HCT116 (cell line): ENCODE measurements around the gene PLPPR3. TPM values are rescaled to one million over a fixed set of nuclear protein-coding genes. Genes with fewer than 3 reads are reported as not detected.

Source experiments
- ATAC-seq: fragments of 200-7000 bp; cut with Tn5 transposase; 2 replicates; pipeline ENCODE4 v1.9.1; 2020; ENCODE audit warnings: mild to moderate bottlenecking, moderate library complexity
- BruUV-seq: library from RNA; stranded (reverse); fragments of 400-500 nt; replicated peaks from 2 replicates; lab custom pipeline; 2021; lab: Mats Ljungman, UMichigan
- CTCF ChIA-PET: fragments of 300-600 bp; sonication (Branson Sonifier 250); formaldehyde crosslinking; loops from one replicate; lab custom pipeline; 2021; ENCODE audit warnings: antibody characterized with exemption; lab: Charles Lee
- POLR2A ChIA-PET: fragments of 300-600, 350-600 bp; sonication (Branson Sonifier 250); formaldehyde crosslinking; loops from one replicate; lab custom pipeline; 2021; ENCODE audit warnings: antibody characterized with exemption; lab: Charles Lee
- RAD21 ChIA-PET, 2 experiments: fragments of 300-600 bp; sonication (Branson Sonifier 250); formaldehyde crosslinking; loops; one replicate each; lab custom pipeline; 2023; ENCODE audit warnings: low total read pairs in 2 of 2; ENCODE audit not compliant: uncharacterized antibody in 2 of 2, unreplicated experiment in 2 of 2, low non-redundant PET in 1 of 2; lab: Charles Lee
- DNase-seq: peaks from one replicate; pipeline ENCODE4 v3.0.0-alpha.2; 2010; ENCODE audit warnings: low read depth, low spot score
- H2AFZ ChIP-seq: fragments of 200-600 bp; shearing (Covaris generic), sonication (generic); 2 replicates; pipeline ENCODE4 v1.6.1; 2017; ENCODE audit warnings: low read depth, mixed run types, mixed read lengths, antibody characterized with exemption, low read length; ENCODE audit not compliant: poor library complexity, severe bottlenecking
- H3K27ac ChIP-seq: 2 replicates; pipeline ENCODE4 v1.5.1; 2012; ENCODE audit warnings: low read depth, low read length
- H3K27me3 ChIP-seq: fragments of 200-600 bp; sonication (generic); 2 replicates; pipeline ENCODE4 v1.6.1; 2016; ENCODE audit warnings: mixed run types, low read length, mixed read lengths; ENCODE audit not compliant: insufficient read depth
- H3K36me3 ChIP-seq, 2 experiments: fragments of 200-500 bp in 1 of 2; fragments of 200-600 bp in 1 of 2; sonication (Bioruptor generic) in 1 of 2; sonication (generic) in 1 of 2; 2 replicates each; pipeline versions ENCODE4 v1.5.1 to v1.6.1; 2014 to 2016; ENCODE audit warnings: low read length in 2 of 2, inconsistent platforms in 1 of 2, mixed read lengths in 1 of 2, mixed run types in 1 of 2; ENCODE audit not compliant: insufficient read depth in 2 of 2, control insufficient read depth in 1 of 2
- H3K4me1 ChIP-seq, 2 experiments: fragments of 200-600 bp in 1 of 2; sonication (generic) in 1 of 2; 2 replicates each; pipeline versions ENCODE4 v1.5.1 to v1.6.1; 2012 to 2017; ENCODE audit warnings: low read length in 2 of 2, inconsistent platforms in 1 of 2, mild to moderate bottlenecking in 1 of 2, mixed read lengths in 1 of 2, mixed run types in 1 of 2, moderate library complexity in 1 of 2; ENCODE audit not compliant: insufficient read depth in 2 of 2, control insufficient read depth in 1 of 2
- H3K4me2 ChIP-seq: fragments of 200-600 bp; sonication (generic); 2 replicates; pipeline ENCODE4 v1.6.1; 2017; ENCODE audit warnings: mixed run types, low read length, mixed read lengths
- H3K4me3 ChIP-seq, 2 experiments: fragments of 200-600 bp in 1 of 2; sonication (generic) in 1 of 2; replicated peaks in 1 of 2; 2 replicates each; pipeline ENCODE4 v1.5.1; 2011 to 2016; ENCODE audit warnings: low read length in 2 of 2, control low read depth in 1 of 2, low read depth in 1 of 2, mild to moderate bottlenecking in 1 of 2, mixed read lengths in 1 of 2, mixed run types in 1 of 2
- H3K79me2 ChIP-seq: fragments of 200-600 bp; sonication (generic); 2 replicates; pipeline ENCODE4 v1.6.1; 2017; ENCODE audit warnings: mild to moderate bottlenecking, mixed run types, low read length, moderate library complexity, mixed read lengths; ENCODE audit not compliant: insufficient read depth
- H3K9ac ChIP-seq: fragments of 200-600 bp; sonication (generic); 2 replicates; pipeline ENCODE4 v1.6.1; 2016; ENCODE audit warnings: low read length, mixed read lengths
- H3K9me2 ChIP-seq: fragments of 200-600 bp; sonication (generic), shearing (Covaris generic); 2 replicates; pipeline ENCODE4 v1.6.1; 2017; ENCODE audit warnings: mixed run types, mild to moderate bottlenecking, moderate library complexity; ENCODE audit not compliant: insufficient read depth
- H3K9me3 ChIP-seq, 2 experiments: fragments of 200-500 bp in 1 of 2; fragments of 200-600 bp in 1 of 2; sonication (Bioruptor generic) in 1 of 2; sonication (generic) in 1 of 2; 2 replicates each; pipeline ENCODE4 v1.6.1; 2014 to 2017; ENCODE audit warnings: low read length in 2 of 2, mixed read lengths in 2 of 2, inconsistent platforms in 1 of 2, low read depth in 1 of 2, mild to moderate bottlenecking in 1 of 2, mixed run types in 1 of 2, moderate library complexity in 1 of 2; ENCODE audit not compliant: control insufficient read depth in 1 of 2, insufficient read depth in 1 of 2
- H4K20me1 ChIP-seq: fragments of 200-600 bp; sonication (generic), shearing (Covaris generic); 2 replicates; pipeline ENCODE4 v1.6.1; 2017; ENCODE audit warnings: mixed run types, mild to moderate bottlenecking, moderate library complexity; ENCODE audit not compliant: insufficient read depth
- EGR1 ChIP-seq: IDR thresholded peaks from 2 replicates; pipeline ENCODE4 v1.6.1; 2012; ENCODE audit warnings: low read depth
- RAD21 ChIP-seq: IDR thresholded peaks from 2 replicates; pipeline ENCODE4 v1.6.1; 2012; ENCODE audit warnings: low read depth, mild to moderate bottlenecking
- TCF7L2 ChIP-seq: IDR thresholded peaks from 2 replicates; pipeline ENCODE4 v1.7.0; 2011; ENCODE audit warnings: borderline replicate concordance, inconsistent platforms; ENCODE audit not compliant: insufficient read depth, insufficient read length; ENCODE audit errors: extremely low read depth
- ZNF274 ChIP-seq: fragments of 200-500 bp; sonication (Bioruptor generic); IDR thresholded peaks from 2 replicates; pipeline ENCODE4 v1.6.1; 2014; ENCODE audit warnings: mild to moderate bottlenecking, low read depth, low read length, inconsistent platforms
- intact Hi-C: fragments of 100-400 bp; cut with micrococcal nuclease; formaldehyde crosslinking; loops from 2 replicates; pipeline ENCODE4 v1.10.0; 2022
- total RNA-seq: library from RNA; stranded (reverse); gene quantifications from one replicate; pipeline ENCODE4 v1.2.1, GENCODE V29; 2021; ENCODE audit not compliant: unreplicated experiment
- TF ChIP-seq, protein P1 (sequence below), 3 experiments: fragments of 200-600 bp in 1 of 3; sonication (generic) in 1 of 3; IDR thresholded peaks in 2 of 3; conservative IDR thresholded peaks in 1 of 3; 2 replicates each; pipeline ENCODE4 v1.5.1; 2012 to 2017; ENCODE audit warnings: low read depth in 2 of 3, low read length in 2 of 3, antibody characterized with exemption in 1 of 3, borderline replicate concordance in 1 of 3, control low read depth in 1 of 3, mild to moderate bottlenecking in 1 of 3, mixed read lengths in 1 of 3, mixed run types in 1 of 3, moderate library complexity in 1 of 3; ENCODE audit not compliant: insufficient read depth in 1 of 3

The PLPPR3 gene
- total RNA-seq, 1 experiment from 2014 or later: 0.27 TPM

DNA sequence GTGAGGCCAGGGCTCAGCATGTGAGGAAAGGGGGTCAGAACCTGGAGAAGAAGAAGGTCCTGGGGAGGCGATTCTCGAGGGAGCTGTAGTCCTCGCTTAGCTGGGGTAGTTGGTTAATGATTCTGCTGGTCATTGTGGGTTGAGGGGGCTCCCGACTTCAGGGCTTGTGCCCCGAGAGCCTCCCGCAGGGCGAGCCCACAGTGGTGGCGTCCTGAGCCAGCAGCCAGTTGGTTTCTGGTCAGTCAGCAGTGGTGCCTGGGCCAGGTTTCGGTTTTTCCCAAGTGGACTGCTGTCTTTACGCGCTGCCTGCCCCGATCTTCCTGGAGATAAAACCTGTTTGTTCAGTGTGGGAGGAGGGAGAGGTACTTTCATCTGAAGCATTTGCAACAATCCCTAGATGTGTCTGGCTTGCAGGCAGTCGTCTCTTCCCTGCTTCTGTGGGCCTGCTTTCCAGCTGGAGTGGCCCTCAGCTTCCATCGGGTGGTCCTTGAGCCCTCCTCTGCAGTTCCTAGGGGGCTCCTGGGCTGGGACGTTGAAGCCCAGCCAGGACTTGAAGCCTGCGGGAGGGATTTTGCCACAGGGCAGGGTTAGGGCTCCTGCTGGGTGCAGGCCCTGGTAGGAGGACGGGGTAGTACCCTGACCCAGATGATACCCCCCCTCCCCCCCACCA is 21.3 kb downstream of the PLPPR3 start (continued):
- TF ChIP-seq TCF7L2: no peak

DNA sequence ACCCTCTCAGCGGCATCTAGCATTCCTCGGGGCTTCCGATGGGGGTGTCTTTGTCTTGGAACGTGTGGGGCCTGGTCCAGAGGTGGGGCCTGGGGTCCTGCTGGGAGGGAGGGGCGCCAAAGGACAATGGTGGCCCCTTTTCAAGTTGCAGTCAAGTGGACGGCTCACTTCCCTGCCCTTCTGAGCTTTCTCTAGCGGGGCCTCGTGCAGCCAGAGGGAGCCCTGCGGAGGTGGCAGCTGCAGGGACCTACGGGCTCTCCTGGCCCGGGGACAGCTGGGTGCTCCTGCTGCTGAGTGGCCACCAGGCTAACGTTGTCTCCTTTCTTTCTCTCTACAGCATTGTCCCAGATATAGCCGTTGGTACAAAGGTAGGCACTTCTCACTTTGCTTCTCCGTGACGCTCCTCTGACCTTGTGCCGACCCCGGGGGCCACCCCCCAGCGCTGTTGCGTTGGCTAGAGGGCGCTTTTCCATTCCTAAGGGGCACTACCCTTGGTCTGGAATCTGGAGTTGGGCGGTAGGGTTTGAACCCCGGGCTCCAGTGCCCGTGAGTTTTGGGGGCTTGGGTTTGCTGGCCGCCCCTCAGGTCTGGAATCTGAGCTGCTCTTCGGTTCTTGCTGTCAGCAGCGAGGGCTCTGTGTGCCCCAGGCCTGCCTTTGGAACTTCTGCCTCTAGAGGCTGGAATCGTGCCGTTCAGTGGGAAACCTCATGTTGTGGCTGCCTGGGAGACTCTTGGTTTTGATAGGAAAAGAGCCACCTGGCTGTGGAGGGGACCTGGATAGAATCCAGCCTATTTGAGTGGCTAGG is 22.5 kb downstream of the PLPPR3 start:
- peaks cover 17 to 36% of the 10 kb centered on the region in 2 experiments for H3K4me1 ChIP-seq
- peaks cover 56% of the 10 kb centered on the region; the same call in 1 of the 2 replicates for H4K20me1 ChIP-seq
- no peaks in the 10 kb centered on the region for H3K9me3 ChIP-seq
- no TSS peak for BruUV-seq
- H3K4me2 ChIP-seq: peak overlapping the region; percentile 94
- no peaks in the 10 kb centered on the region for H3K27me3 ChIP-seq
- ChIA-PET CTCF (no interaction called here), RAD21 (no interaction called here), POLR2A (interaction anchor here (0.6 kb wide), 2 partner anchors 338 to 506 kb away, joined by 3 to 5 read pairs; no protein-coding TSS in a partner anchor)
- no peak for ATAC-seq
- DNase-seq: no peak
- H3K9me2 ChIP-seq: no peaks in the 10 kb centered on the region
- peaks cover 29 to 60% of the 10 kb centered on the region in 2 experiments; a peak in 3 of 4 replicates for H3K36me3 ChIP-seq
- peak overlapping the region; percentile 81 to 88 for H3K4me3 ChIP-seq
- H2AFZ ChIP-seq: no peak overlapping the region
- peaks cover 65% of the 10 kb centered on the region for H3K79me2 ChIP-seq
- TF ChIP-seq EGR1 (no peak), ZNF274 (no peak), RAD21 (no peak)
- TF ChIP-seq, protein P1, sequence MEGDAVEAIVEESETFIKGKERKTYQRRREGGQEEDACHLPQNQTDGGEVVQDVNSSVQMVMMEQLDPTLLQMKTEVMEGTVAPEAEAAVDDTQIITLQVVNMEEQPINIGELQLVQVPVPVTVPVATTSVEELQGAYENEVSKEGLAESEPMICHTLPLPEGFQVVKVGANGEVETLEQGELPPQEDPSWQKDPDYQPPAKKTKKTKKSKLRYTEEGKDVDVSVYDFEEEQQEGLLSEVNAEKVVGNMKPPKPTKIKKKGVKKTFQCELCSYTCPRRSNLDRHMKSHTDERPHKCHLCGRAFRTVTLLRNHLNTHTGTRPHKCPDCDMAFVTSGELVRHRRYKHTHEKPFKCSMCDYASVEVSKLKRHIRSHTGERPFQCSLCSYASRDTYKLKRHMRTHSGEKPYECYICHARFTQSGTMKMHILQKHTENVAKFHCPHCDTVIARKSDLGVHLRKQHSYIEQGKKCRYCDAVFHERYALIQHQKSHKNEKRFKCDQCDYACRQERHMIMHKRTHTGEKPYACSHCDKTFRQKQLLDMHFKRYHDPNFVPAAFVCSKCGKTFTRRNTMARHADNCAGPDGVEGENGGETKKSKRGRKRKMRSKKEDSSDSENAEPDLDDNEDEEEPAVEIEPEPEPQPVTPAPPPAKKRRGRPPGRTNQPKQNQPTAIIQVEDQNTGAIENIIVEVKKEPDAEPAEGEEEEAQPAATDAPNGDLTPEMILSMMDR (IDR thresholded peaks at IDR 0.05 in 2 of 3, conservative IDR thresholded peaks at IDR 0.05 in 1 of 3; ENCODE audit: borderline replicate concordance in 1 of 3, insufficient read depth in 1 of 3, low read depth in 2 of 3, low read length in 2 of 3): peak in 2 of 3 experiments; percentile 30 to 52; a peak in 4 of 6 replicates
- intact Hi-C loops: loop anchor here (10.0 kb wide), 1 partner anchor 446 kb away; the partner anchor contains the start of genes ATP5F1D and MIDN
- peak overlapping the region; percentile 88 for H3K27ac ChIP-seq
- peak overlapping the region; percentile 92 for H3K9ac ChIP-seq
